HG03469 (cell line): ENCODE data around the gene CCDC154.

Source experiments
- ATAC-seq: cut with Tn5 transposase; IDR thresholded peaks from one replicate; pipeline ENCODE4 v1.9.1; 2021; ENCODE audit warnings: mild to moderate bottlenecking, moderate library complexity, moderate number of reproducible peaks; ENCODE audit not compliant: unreplicated experiment

CCDC154 gene

DNA sequence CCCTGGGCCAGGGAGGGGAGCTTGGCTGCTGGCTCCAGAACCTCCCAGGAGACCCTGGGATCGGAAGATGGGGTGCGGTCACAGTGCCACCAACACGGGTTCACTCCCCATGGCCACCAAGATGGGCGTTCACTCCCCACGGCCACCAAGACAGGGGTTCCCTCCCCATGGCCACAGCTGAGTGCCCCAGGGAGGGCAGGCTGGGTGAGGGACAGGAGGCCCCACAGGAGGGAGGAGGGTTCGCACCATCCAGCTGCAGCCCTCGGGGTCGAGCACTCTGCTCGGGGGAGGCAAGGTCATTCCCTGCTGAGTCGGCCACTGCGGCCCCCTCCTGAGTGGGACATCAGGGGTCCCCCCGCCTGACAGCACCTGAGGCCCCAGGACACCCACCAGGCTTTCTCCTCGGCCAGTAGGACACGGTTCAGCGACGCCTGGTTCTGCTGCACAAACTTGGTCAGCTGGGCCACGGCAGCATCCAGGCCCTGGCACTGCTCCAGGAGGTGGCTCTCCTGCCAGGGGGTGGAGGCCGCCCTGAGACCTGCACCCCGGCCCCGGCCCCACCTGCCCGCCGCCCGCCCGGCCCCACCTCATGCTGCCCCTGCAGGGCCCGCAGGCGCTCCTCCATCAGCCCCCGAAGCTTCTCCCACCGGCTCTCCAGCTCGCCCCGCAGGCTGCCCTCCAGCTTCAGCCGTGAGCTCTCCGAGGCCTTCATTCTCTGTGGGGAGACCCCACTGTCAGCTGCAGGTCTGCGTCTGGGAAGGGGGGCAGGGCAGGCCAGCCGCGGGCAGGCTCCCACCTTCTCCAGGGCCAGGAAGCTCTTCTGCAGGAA, 5.9 kb downstream of the CCDC154 start:
- no peak for ATAC-seq

DNA sequence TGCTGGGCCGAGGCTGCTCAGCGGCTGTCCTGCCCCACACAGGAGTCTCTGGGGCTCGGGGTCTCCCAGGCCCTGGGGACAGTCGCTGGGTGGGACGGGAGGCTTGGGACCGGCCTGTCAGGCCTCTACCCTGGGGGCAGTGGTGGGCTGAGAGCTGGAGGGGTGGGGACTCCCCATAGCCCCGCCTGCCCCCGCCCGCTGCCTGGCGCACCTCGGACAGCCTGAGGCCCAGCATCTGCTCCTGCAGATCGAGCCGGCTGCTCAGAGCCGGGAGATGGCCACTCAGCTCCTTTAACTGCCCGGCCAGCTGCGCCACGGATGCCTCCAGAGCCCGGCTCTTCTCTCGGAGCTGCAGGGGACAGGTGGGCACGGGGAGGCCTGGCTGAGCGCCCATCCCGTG, 6.8 kb downstream of the CCDC154 start:
- no peak for ATAC-seq

DNA sequence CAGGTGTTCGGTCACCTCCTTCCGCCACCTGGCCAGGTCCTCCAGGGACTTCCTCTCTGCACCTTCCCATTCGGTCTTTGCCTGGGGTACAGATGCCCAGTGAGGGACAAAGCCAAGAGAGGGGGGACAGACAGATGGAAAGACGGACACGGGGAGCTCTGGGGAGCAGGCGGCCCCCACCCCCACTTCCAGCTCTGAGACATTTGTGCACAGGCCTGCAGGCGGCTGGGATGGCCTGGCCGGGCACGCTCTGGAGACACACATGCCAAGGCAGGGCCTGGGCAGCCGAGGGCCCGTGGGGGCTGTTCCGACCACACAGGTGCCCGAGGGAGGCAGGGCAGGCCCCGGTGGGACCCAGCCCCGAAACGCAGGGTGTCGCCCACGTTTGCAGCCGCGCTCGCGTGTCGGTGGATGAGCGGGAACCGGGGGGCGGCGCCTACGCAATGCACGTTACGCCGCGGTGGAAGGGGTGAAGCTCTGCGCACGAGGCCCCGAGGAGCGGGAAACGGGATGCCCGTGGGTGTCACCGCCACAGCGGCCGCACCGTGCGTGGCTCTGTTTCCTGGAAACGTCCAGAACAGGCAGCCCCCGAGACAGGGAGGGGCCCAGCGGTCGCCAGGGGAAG, 7.5 kb downstream of the CCDC154 start:
- no peak for ATAC-seq

DNA sequence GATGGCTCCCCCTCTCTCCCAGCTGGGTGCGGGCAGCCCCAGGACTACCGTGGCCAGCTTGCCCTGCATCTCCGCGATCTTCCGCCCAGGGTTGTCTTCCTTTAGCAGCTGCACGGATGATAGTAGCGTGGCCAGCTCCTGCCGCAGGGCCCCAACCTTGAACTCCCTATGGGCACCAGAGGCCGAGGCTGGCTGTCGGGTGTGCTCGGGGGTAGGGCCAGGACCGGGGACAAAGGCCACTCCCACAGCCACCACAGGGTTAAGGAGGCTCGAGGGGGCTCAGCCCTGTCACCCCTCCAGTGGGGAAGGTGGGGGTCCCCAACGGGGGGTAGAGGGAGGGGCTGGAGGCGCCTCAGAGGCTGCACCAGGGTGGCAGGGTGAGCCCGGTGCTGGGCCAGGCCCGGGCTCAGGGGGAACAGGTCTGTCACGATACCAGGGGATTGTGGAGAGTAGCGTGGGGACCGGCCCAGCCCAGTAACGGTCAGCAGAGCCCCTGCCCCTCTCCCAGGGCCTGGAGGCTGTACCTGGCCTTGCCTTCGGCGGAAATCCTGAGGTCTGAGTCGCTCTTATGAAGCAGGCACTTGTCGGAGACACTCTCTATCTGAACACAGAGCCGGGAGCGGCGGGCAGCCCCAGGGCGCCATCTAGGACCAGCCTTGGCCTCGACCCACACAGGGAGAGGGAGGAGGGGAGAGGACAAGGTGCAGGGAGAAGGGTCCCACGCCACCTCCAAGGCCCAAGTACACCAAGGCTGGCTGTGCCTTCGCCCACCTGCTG, 8.2 kb downstream of the CCDC154 start:
- ATAC-seq, result no peak

DNA sequence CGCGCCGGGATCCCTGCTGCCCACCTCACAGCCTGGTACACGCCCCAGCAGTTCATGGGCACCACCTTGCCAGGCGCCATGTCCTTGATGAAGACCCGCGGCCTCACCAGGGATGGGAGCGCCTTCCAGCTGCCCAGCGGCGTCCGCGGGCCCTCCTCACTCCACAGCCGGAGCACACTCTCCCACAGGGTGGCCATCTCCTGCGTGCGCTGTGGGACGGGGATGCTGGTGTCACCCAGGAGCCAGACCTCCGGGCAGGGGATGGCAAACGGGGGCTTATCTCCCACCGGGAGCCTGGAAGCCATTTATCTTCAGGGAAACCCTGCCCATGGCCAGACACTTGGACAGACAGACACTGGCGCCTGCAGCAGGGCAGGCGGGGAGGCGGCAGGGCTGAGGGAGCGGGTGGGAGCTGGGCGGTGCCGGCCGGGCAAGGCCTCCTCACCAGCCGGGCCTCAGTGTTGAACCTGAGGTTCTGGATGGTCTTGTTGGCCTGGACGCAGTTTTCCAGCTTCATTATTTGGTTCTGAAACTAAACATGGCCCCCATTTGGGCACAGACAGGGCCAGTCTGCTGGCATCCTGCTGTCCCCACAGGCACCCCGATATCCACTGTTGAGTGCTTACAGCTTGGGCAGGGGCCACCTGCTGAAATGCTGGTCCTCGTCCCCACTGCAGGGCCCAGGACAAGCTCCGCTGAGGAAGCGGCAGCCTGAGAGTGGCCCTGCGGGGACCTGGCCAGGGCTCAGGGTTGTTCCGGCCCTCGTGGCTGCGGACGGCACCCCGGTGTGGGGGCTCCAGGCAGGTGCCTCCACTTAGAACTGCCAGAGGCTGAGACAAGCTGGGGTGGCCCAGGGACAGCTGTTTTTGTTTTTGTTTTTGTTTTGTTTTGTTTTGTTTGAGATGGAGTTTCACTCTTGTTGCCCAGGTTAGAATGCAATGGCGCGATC, 9.4 kb downstream of the CCDC154 start:
- no peak for ATAC-seq

DNA sequence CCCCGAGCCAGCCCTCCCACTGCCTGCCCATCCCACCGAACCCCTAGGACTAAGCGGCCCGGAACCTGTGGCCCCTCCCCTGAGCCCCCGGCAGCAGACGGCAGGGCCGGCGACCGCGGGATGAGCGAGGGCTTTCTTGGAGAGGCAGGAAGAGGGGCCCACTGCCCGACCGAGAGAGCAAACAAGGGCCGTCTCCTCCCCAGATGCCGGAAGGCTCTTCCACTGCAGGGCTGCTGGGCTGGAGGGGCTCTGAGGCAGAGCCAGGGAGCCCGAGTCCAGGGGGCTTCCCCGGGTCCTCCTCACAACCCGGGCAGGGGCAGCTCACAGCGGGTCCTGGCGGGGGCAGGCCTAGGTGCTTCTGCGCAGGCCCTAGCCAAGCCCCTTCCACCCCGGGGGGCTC, 10.6 kb downstream of the CCDC154 start:
- ATAC-seq, result no peak

DNA sequence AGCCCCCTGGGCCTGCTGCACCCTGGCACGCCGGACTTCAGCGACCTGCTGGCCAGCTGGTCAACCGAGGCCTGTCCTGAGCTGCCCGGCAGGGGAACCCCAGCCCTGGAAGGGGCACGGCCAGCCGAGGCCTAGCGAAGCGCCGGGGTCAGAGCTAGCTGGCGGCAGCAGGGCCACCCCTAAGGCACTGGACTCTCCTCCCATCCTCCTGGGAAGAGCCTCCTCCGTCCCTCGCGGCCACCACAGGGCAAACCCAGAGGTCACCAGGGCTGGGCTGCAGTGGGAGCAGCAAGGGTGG, 11.1 kb downstream of the CCDC154 start:
- ATAC-seq, result no peak

DNA sequence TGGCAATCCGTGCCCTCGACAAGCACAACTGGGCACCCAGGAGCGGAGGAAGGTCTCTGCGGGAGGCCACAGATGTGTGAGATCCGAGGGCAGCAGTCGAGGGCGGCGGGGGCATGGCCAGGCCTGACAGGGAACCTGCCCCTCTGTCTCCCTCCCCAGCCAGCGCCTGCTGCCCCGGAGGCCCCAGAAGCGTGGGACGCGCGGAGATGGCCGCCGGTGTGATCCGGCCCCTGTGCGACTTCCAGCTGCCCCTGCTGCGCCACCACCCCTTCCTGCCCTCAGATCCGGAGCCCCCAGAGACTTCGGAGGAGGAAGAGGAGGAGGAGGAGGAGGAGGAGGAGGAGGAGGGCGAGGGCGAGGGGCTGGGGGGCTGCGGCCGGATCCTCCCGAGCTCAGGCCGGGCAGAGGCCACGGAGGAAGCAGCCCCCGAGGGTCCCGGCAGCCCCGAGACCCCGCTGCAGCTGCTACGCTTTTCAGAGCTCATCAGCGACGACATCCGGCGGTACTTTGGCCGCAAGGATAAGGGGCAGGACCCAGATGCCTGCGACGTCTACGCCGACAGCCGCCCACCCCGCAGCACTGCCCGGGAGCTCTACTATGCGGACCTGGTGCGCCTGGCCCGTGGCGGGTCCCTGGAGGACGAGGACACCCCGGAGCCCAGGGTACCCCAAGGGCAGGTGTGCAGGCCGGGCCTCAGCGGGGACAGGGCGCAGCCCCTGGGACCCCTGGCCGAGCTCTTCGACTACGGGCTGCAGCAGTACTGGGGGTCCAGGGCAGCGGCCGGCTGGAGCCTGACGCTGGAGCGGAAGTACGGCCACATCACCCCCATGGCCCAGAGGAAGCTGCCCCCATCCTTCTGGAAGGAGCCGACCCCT, 11.7 kb downstream of the CCDC154 start:
- ATAC-seq, result no peak

DNA sequence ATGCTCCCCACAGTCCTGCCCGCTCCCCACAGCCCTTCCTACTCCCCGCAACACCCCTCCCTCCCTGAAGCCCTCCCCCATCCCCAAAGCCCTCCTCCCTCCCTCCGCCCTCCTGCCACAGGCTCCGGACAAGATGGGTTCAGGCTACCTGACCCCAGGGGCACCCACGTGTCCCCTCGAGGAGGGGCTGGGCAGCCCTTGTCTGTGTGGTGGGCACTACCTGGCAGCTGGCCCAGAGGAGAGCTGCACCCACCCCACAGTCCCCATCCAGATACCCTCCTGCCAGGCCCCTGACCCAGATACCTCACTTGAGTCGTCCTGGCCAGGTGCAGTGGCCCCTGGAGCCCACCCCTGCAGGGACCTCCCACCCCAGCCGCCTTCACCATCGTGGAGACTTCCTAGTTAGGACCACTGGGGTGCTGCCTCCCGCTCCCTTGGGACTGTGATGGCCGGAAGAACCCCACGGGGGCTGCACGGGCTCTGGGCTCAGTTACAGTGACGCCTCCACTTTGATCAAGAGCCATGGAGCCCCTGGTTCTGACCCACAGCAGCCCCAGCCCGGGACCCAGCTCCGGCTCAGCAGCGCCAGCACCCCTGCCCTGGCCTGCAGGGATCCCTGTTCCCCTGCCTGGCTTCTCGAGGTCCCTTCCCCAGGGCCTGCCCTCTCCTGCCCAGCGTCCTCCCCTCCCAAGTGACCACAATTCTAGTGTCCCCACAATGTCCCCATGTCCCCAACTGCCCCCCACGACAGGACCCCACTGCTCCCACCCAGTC, 12.7 kb downstream of the CCDC154 start:
- no peak for ATAC-seq

DNA sequence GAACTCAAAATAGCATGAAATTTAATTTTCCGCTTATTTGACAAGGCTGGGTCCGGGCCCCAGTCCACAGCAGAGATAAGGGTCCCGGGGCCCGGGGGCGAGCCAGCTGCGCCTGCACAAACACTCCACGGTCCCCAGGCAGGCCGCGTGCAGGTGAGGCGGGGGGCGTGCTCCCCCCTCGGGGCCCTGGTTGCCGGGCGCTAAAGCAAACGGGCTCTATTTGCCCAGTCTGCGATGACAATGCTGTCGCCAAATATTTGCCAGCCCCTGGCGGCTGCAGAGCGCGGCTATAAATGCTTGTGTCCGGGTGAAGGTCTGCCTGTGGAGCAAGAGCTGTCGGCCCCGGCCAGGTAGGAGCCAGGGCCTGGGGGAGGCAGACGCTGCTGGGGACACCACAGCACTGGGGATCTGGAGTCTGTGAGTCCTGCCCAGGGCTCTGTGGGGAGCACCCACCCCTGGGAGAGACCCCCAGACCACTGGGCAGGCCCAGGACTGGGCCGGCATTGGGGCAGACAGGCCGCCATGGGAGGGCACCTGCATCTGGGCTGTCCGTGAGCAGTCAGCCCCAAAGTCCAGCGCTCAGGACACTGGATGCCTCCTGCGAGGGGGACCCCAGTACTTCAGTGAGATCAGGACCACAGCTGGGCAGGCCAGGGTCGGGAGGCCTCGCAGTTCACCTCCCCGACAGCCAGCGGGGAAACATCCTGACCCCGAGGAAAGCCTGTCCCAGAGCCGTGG, 13.4 kb downstream of the CCDC154 start, which contains the start of gene PERCC1:
PERCC1 (plus strand) TSS at position 320 of the 738 bp plus-strand sequence. CDS start 1,516 bp downstream, outside the sequence.
- ATAC-seq, result no peak

DNA sequence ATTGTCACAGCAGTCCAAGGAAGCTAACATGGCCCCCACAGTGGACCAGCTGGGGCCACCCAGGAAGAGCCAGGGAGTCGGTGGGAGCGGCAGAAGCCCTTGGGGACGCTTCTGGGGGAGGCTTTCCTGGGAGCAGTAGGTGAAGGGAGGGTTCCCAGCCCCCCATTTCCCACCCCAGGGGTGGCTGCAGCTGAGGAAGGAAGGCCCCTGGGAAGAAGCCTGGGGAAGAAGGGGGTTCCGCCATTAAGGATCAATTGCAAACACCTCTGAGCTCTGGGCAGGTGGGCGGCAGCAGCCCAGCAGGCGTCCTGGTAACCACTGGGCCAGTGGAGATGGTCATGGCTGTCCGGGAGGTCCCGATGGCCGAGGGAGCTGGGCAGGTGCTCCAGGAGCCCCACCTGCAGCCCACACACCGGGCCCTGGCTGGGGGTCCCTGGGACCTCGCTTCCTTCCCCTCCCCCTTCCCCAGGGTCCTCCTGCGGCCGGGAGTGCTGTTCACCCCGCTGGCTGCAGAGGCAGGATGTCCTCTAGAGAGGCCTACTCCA, 14.1 kb downstream of the CCDC154 start:
- ATAC-seq, result no peak

DNA sequence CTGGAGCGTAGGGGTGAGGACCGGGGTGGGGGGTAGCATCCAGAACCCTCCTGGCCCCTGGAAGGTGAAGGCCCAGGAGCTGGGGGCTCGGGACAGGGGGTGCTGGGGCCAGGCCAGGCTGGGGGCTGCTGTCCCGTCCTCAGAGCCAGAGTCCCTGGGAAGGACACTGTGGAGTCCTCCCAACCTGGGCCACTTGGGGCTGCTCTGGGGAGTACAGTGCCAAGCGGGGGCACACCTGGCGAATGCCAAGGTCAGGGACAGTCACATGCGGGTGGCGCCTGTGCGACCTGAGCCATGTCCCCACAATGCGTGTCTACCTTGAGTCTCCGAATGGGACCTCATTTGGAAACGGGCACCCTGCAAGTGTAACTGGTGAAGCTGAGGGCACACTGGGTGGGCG, 14.7 kb downstream of the CCDC154 start:
- ATAC-seq, result no peak

DNA sequence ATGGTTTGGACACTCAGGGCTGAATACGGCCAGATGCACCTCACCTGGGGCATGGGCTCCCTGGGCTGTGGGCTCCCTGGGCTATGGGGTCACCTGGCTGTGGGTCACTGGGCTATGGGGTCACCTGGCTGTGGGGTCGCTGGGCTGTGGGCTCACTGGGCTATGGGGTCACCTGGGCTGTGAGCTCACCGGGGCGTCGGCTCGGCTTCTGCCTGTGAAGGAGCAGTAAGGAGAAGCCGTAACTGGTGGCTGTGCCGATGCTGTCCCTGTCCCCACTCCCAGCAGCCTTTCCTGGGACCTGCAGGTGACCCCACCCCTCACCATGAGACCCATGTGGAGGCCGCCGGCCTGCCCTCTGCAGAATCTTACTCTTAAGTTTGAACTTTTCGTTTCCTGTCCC, 15.3 kb downstream of the CCDC154 start:
- no peak for ATAC-seq

DNA sequence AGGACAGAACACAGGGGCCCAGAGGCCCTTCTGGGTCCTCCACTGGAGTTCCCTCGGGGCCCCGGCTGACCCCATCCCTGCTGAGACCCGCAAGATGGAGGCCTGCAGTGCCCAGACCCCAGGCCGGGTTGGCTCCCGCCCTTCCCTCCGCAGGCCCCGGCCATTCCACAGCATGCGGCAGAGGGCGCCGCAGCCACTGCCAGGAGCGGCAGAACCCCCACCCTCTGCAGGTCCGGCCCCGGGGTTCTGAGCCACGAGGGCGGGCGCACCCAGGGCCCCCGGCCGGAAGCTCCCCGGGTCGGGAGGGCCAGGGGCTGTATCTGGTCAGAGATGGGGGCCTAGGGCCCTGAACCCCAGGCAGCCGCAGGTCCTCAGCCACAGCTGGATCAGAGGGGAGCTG, 15.8 kb downstream of the CCDC154 start:
- no peak for ATAC-seq

DNA sequence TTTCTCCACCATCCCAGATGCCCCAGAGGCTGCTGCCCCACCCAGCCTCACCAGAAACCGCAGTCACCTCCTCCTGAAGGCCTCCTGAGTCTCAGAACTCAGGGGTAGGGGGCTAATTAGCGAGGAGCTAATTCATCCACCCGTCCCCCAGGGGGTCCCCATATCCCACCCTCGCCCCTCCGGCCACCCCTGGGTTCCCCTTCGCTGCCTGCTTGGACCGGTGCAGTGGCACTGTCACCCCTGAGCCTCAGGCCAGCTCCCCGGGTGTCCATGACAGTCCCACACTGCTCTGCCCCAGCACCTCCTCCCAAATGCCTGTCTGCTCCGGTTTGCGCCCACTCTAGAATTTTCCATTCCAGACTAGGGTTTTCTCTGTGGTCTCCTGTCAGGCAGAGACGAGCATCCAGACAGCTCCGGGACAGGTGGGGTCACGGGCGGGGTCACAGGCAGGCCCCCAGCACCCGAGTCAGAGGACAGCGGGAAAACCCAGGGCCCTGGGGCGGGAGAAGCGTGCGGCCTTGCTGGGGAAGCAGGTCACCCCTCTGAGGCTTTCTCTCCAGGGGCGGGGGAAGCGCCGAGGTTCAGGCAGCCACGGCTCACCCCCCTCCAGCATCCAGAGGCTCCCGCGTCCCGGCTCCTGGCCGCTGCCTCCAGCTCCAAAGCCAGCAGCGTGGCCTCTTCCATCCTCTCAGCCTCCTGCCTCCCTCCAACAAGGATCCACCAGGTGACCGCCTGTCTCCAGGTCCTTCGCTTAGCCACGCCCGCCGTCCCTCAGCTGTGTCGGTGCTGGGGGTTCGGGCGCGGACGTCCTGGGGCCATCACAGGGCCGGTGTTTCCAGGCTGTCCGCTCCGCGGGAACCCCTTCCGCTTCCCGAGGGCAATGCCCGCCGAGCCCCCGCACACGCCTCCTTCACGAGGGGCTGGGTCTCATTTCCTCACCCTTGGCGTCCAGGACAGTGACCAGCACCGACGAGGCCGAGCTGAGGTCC, 16.6 kb downstream of the CCDC154 start:
- ATAC-seq, result no peak

DNA sequence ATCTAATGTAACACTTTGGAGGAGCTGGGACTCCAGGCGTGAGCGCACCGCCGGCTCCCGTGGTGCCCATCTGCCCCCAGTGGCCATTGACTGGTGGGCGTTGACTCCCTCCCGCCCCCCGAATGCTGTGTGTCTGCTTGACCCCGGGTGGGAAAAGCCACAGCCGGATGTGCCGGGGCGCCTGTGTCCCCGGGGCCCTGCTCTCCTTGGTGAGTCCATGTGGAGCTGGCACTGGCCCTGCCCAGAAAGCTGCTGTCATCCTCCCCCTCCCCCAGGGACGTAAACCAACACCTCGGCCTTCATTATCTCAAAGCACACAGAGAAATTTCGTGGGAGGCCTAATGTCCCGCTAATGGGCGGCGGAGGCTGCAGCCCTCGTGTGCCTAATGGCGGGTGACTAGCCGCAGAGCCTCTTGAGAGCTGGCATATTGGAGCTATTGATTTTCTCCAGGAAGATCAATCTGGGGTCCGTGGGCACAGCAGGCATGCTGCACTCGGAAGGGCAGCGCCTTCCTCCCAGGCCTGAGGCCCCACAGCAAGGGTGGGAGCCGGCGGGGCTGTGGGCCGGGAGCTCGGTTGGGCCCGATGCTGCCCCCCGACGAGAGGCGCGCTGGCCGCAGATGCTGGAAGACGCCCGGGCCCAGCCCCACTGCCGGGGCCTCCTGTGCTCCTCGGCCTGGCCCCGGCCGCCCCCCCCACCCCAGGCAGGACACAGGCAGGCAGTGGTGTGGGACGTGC, 17.5 kb downstream of the CCDC154 start:
- no peak for ATAC-seq
